ENCODE measurements around the gene SESN3.

Gene SESN3

DNA sequence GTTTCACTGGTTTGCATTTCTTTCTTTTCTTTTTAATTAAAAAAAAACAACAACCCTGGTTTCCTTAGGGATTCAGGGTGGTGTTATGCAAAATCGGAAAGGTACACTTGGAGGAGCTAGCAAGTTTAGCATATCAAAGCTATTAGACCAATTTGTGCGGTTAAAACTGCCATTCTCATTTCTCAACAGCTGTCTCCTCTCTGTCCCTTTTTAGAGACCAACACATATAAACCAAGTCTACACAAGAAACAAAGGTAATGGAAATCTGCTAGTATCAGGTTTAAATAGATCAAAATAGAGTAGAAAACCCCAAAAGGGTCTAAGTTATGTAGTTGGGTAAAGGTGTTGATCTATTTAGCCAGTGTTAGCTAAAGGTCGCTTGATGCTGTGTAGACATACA is 1.7 kb upstream of the SESN3 start:
- H3K4me3 ChIP-seq (ENCODE audit: low read depth, low read length) = peak overlapping the region; percentile 35; the same call in 1 of the 2 replicates
- CTCF ChIA-PET = interaction anchor here (0.6 to 2.5 kb wide), 7 partner anchors 12 to 611 kb away, joined by 3 to 12 read pairs (median 4); no protein-coding TSS in a partner anchor

GRCh38 chr11:95231881-95232605 is 1.0 kb upstream of the SESN3 start:
- TF ChIP-seq ZNF600 (tag by site-specific recombination; IDR thresholded peaks at IDR 0.05) = 0 out of 2 replicates have a peak, but pooled peaks have one; percentile 12
- peak; percentile 78 for TF ChIP-seq ZNF629 (tag by site-specific recombination; IDR thresholded peaks at IDR 0.05)
- no peak for TF ChIP-seq AEBP2 (tag by site-specific recombination; IDR thresholded peaks at IDR 0.05; ENCODE audit: borderline replicate concordance)
- TF ChIP-seq SCRT1 (tag by site-specific recombination; IDR thresholded peaks at IDR 0.05; ENCODE audit: borderline replicate concordance) = no peak
- TF ChIP-seq ZNF202 (tag by site-specific recombination; IDR thresholded peaks at IDR 0.05; ENCODE audit: borderline replicate concordance) = no peak
- TF ChIP-seq ZBTB6 (tag by site-specific recombination; IDR thresholded peaks at IDR 0.05) = 0 out of 2 replicates have a peak, but pooled peaks have one; percentile 38
- no peak for TF ChIP-seq ZBTB48 (tag by site-specific recombination; IDR thresholded peaks at IDR 0.05)
- 0 out of 2 replicates have a peak, but pooled peaks have one; percentile 53 for TF ChIP-seq ZNF10 (tag by site-specific recombination; IDR thresholded peaks at IDR 0.05)
- no peak for TF ChIP-seq ZNF391 (tag by site-specific recombination; IDR thresholded peaks at IDR 0.05; ENCODE audit: borderline replicate concordance, low read depth)
- TF ChIP-seq ATF2 (tag by site-specific recombination; IDR thresholded peaks at IDR 0.05; ENCODE audit: low read depth) = peak; percentile 93
- peak; percentile 55 for TF ChIP-seq ZNF692 (tag by site-specific recombination; IDR thresholded peaks at IDR 0.05)
- TF ChIP-seq ZBTB17 (tag by site-specific recombination; IDR thresholded peaks at IDR 0.05) = peak; percentile 84
- TF ChIP-seq ZEB2 (tag by site-specific recombination; IDR thresholded peaks at IDR 0.05) = 0 out of 2 replicates have a peak, but pooled peaks have one; percentile 17
- peak; percentile 66 for TF ChIP-seq ZNF335 (tag by site-specific recombination; conservative IDR thresholded peaks at IDR 0.05)
- TF ChIP-seq ZBTB26 (tag by site-specific recombination; optimal IDR thresholded peaks at IDR 0.05) = peak; percentile 82
- TF ChIP-seq ZNF2 (tag by site-specific recombination; IDR thresholded peaks at IDR 0.05) = 0 out of 2 replicates have a peak, but pooled peaks have one; percentile 35
- 0 out of 2 replicates have a peak, but pooled peaks have one; percentile 5 for TF ChIP-seq ZNF660 (tag by site-specific recombination; IDR thresholded peaks at IDR 0.05)
- no peak for TF ChIP-seq ZFP37 (tag by site-specific recombination; IDR thresholded peaks at IDR 0.05)
- TF ChIP-seq ZBTB8A (tag by site-specific recombination; IDR thresholded peaks at IDR 0.05) = no peak
- TF ChIP-seq KLF8 (tag by site-specific recombination; IDR thresholded peaks at IDR 0.05) = 0 out of 2 replicates have a peak, but pooled peaks have one; percentile 17
- TF ChIP-seq PRDM1 (tag by site-specific recombination; IDR thresholded peaks at IDR 0.05) = peak; percentile 65; the same call in 1 of the 2 replicates
- TF ChIP-seq ZBTB20 (tag by site-specific recombination; IDR thresholded peaks at IDR 0.05) = peak; percentile 80
- peak; percentile 29; the same call in 1 of the 2 replicates for TF ChIP-seq ZXDB (tag by site-specific recombination; IDR thresholded peaks at IDR 0.05)
- TF ChIP-seq ZNF558 (tag by site-specific recombination; IDR thresholded peaks at IDR 0.05) = no peak
- Histone ChIP-seq H3K4me1 (ENCODE audit: control insufficient read depth, insufficient read depth, low read length) (peaks cover 6% of the 10 kb centered on the region), H3K4me3 (ENCODE audit: low read depth, low read length) (peak overlapping the region; percentile 35), H3K27ac (ENCODE audit: extremely low read depth, low read depth, low read length) (peak overlapping the region; percentile 87), H3K9me3 (ENCODE audit: control insufficient read depth, insufficient read depth, low read depth, low read length) (no peaks in the 10 kb centered on the region), H3K36me3 (ENCODE audit: control insufficient read depth in 2 of 2, insufficient read depth in 1 of 2, low read length in 2 of 2) (no peaks in the 10 kb centered on the region)
- ChIA-PET CTCF (interaction anchor here (0.6 to 2.5 kb wide), 10 partner anchors 13 to 611 kb away, joined by 3 to 12 read pairs (median 4); partner anchors contain the start of gene SRSF8), POLR2A (interaction anchor here (0.6 to 2.4 kb wide), 29 partner anchors 11 to 1158 kb away, joined by 3 to 23 read pairs (median 4); partner anchors contain the start of genes CCDC82, CEP57, FAM76B and JRKL)

More for the DNA sequence above, 1.7 kb upstream of the SESN3 start:
- Histone ChIP-seq H3K4me1 (ENCODE audit: control insufficient read depth, insufficient read depth, low read length) (peaks cover 5% of the 10 kb centered on the region), H3K9me3 (ENCODE audit: control insufficient read depth, insufficient read depth, low read depth, low read length) (no peaks in the 10 kb centered on the region), H3K27ac (ENCODE audit: extremely low read depth, low read depth, low read length) (peak overlapping the region; percentile 87), H3K36me3 (ENCODE audit: control insufficient read depth in 2 of 2, insufficient read depth in 1 of 2, low read length in 2 of 2) (no peaks in the 10 kb centered on the region)
- POLR2A ChIA-PET = interaction anchor here (0.6 to 2.4 kb wide), 7 partner anchors 12 to 557 kb away, joined by 3 to 23 read pairs (median 7); partner anchors contain the start of gene FAM76B
- TF ChIP-seq ZNF660 (tag by site-specific recombination; IDR thresholded peaks at IDR 0.05) = 0 out of 2 replicates have a peak, but pooled peaks have one; percentile 6
- TF ChIP-seq ZNF777 (tag by site-specific recombination; IDR thresholded peaks at IDR 0.05; ENCODE audit: borderline replicate concordance) = no peak
- TF ChIP-seq ZBTB20 (tag by site-specific recombination; IDR thresholded peaks at IDR 0.05) = no peak

Data from HEK293 (cell line).